Mesendoderm (in vitro differentiated cells): ENCODE data around the gene TUBGCP6.

Experiments
- DNase-seq: peaks from one replicate; pipeline ENCODE4 v3.0.0; 2013
- H2AK5ac ChIP-seq: 2 replicates; pipeline ENCODE4 v1.6.1; 2013; ENCODE audit warnings: low read length, inconsistent platforms
- H2BK120ac ChIP-seq: 2 replicates; pipeline ENCODE4 v1.6.1; 2013; ENCODE audit warnings: low read depth, mild to moderate bottlenecking, low read length, moderate library complexity, mixed read lengths
- H2BK15ac ChIP-seq: replicated peaks from 2 replicates; pipeline ENCODE4 v1.6.1; 2013; ENCODE audit warnings: low read depth, mild to moderate bottlenecking, moderate library complexity
- H2BK5ac ChIP-seq: 2 replicates; pipeline ENCODE4 v1.6.1; 2013; ENCODE audit warnings: low read length, inconsistent platforms
- H3K18ac ChIP-seq: 2 replicates; pipeline ENCODE4 v1.6.1; 2013; ENCODE audit warnings: mild to moderate bottlenecking, low read length, mixed read lengths
- H3K23ac ChIP-seq: one replicate; pipeline ENCODE4 v1.6.1; 2013; ENCODE audit warnings: low read length
- H3K27ac ChIP-seq: 2 replicates; pipeline ENCODE4 v1.5.1; 2013; ENCODE audit warnings: low read depth, mild to moderate bottlenecking, inconsistent platforms, low read length, moderate library complexity
- H3K27me3 ChIP-seq: 2 replicates; pipeline ENCODE4 v1.6.1; 2013; ENCODE audit warnings: low read length, control low read depth, mild to moderate bottlenecking, inconsistent platforms; ENCODE audit not compliant: insufficient read depth, poor library complexity
- H3K36me3 ChIP-seq: 2 replicates; pipeline ENCODE4 v1.6.1; 2013; ENCODE audit warnings: low read length, inconsistent platforms; ENCODE audit not compliant: control insufficient read depth, insufficient read depth
- H3K4ac ChIP-seq: one replicate; pipeline ENCODE4 v1.6.1; 2013; ENCODE audit warnings: low read depth, mild to moderate bottlenecking, low read length, moderate library complexity
- H3K4me1 ChIP-seq: 2 replicates; pipeline ENCODE4 v1.6.1; 2013; ENCODE audit warnings: low read depth, low read length, inconsistent platforms; ENCODE audit not compliant: control insufficient read depth
- H3K4me2 ChIP-seq: 2 replicates; pipeline ENCODE4 v1.6.1; 2013; ENCODE audit warnings: low read length
- H3K4me3 ChIP-seq: 2 replicates; pipeline ENCODE4 v1.5.1; 2013; ENCODE audit warnings: mild to moderate bottlenecking, low read length
- H3K56ac ChIP-seq: one replicate; pipeline ENCODE4 v1.6.1; 2013; ENCODE audit warnings: low read length
- H3K79me1 ChIP-seq: 2 replicates; pipeline ENCODE4 v1.6.1; 2013; ENCODE audit warnings: low read length, inconsistent platforms
- H3K79me2 ChIP-seq: 2 replicates; pipeline ENCODE4 v1.6.1; 2013; ENCODE audit warnings: mild to moderate bottlenecking, low read length; ENCODE audit not compliant: control insufficient read depth, insufficient read depth
- H3K9ac ChIP-seq: 2 replicates; pipeline ENCODE4 v1.6.1; 2013; ENCODE audit warnings: low read length, inconsistent platforms
- H4K5ac ChIP-seq: one replicate; pipeline ENCODE4 v1.6.1; 2013; ENCODE audit warnings: low read length
- H4K8ac ChIP-seq: one replicate; pipeline ENCODE4 v1.6.1; 2013; ENCODE audit warnings: low read depth, mild to moderate bottlenecking, control low read depth, low read length, moderate library complexity
- WGBS: extraction: QIAGEN DNeasy Blood & Tissue Kit; methylation state at CpG from one replicate; pipeline ENCODE4 v1.1.7; 2013; ENCODE audit warnings: low lambda C conversion rate, missing lambda C conversion rate; ENCODE audit not compliant: insufficient coverage; ENCODE audit errors: extremely low coverage; 5-methylcytosine and 5-hydroxymethylcytosine counted together

Gene TUBGCP6

DNA sequence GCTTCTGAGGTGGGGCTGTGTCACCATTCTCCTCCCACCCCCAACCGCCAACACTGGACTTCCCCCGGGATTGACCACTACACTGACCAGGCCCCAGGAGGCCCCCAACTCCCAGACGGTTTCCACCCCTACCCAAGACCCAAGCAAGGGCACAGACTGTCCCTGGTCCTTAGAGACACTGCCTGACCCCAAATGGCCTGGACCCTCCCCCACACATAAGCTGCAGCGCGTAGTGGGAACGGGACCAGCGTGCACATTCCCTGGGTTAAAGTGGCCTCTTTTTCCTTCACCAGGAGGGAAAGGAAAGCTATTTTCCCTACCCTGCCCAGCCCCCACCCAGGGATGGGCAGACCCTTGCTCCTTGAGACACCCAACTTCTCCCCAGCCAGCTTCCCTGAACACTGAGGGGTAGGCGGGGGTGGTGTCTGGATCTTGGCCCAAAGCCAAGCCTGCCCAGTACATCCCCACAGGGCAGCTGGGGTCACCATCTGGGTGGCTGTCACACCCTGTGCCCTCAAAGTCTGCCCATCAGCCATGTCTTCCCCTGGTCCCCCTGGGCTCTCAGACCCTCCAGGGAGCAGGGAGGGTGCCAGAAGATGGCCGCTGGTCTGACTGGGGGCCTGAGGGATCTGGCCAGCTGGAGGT, 18.3 kb upstream of the TUBGCP6 start:
- DNase-seq = no peak
- H3K27me3 ChIP-seq = no peaks in the 10 kb centered on the region
- no peaks in the 10 kb centered on the region for H3K79me2 ChIP-seq
- H3K9ac ChIP-seq = no peak overlapping the region
- WGBS = no CpG with 5 or more reads among the region's 9 CpGs
- H3K18ac ChIP-seq = no peak overlapping the region
- no peak overlapping the region for H3K4ac ChIP-seq
- H3K36me3 ChIP-seq = no peaks in the 10 kb centered on the region
- H3K23ac ChIP-seq = no peak overlapping the region
- H2AK5ac ChIP-seq = no peak overlapping the region
- H3K79me1 ChIP-seq = no peaks in the 10 kb centered on the region
- H2BK120ac ChIP-seq = no peak overlapping the region
- H3K4me3 ChIP-seq = no peak overlapping the region
- H3K56ac ChIP-seq = no peak overlapping the region
- H3K4me1 ChIP-seq = no peaks in the 10 kb centered on the region
- no peak overlapping the region for H3K4me2 ChIP-seq
- no peak overlapping the region for H4K5ac ChIP-seq
- H3K27ac ChIP-seq = no peak overlapping the region
- H4K8ac ChIP-seq = no peak overlapping the region
- no peak overlapping the region for H2BK15ac ChIP-seq
- H2BK5ac ChIP-seq = no peak overlapping the region

DNA sequence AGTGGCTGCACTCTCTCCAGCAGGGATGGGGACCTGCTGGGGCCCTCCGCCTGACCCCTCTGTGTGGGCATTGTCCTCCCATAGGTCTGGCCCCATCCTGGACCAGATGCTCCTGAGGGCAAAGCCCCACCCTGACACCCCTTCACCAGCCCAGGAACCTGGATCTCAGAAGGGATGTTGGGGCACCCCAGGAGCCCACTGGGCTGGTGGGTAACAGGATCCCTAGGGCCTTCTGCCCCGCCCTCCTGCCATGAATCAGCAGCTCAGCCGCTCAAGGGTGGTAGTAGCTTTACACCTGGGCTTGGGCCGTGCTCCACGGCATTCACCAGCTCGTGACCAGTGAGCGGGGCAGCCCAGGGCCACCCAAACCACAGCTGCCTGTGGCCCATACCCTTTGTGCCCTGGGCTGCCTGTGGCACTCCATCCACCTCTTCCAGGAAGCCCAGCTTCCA, 17.7 kb upstream of the TUBGCP6 start:
- H4K8ac ChIP-seq = no peak overlapping the region
- no CpG with 5 or more reads among the region's 7 CpGs for WGBS
- H2AK5ac ChIP-seq = no peak overlapping the region
- no peak overlapping the region for H3K9ac ChIP-seq
- H3K79me1 ChIP-seq = no peaks in the 10 kb centered on the region
- no peak overlapping the region for H3K4me2 ChIP-seq
- no peak overlapping the region for H2BK120ac ChIP-seq
- no peak overlapping the region for H3K23ac ChIP-seq
- H4K5ac ChIP-seq = no peak overlapping the region
- H3K27me3 ChIP-seq = no peaks in the 10 kb centered on the region
- no peak for DNase-seq
- H3K18ac ChIP-seq = no peak overlapping the region
- no peaks in the 10 kb centered on the region for H3K36me3 ChIP-seq
- no peak overlapping the region for H3K27ac ChIP-seq
- H3K4me3 ChIP-seq = no peak overlapping the region
- H3K4ac ChIP-seq = no peak overlapping the region
- no peak overlapping the region for H2BK15ac ChIP-seq
- H3K4me1 ChIP-seq = no peaks in the 10 kb centered on the region
- no peak overlapping the region for H3K56ac ChIP-seq
- no peaks in the 10 kb centered on the region for H3K79me2 ChIP-seq
- no peak overlapping the region for H2BK5ac ChIP-seq

DNA sequence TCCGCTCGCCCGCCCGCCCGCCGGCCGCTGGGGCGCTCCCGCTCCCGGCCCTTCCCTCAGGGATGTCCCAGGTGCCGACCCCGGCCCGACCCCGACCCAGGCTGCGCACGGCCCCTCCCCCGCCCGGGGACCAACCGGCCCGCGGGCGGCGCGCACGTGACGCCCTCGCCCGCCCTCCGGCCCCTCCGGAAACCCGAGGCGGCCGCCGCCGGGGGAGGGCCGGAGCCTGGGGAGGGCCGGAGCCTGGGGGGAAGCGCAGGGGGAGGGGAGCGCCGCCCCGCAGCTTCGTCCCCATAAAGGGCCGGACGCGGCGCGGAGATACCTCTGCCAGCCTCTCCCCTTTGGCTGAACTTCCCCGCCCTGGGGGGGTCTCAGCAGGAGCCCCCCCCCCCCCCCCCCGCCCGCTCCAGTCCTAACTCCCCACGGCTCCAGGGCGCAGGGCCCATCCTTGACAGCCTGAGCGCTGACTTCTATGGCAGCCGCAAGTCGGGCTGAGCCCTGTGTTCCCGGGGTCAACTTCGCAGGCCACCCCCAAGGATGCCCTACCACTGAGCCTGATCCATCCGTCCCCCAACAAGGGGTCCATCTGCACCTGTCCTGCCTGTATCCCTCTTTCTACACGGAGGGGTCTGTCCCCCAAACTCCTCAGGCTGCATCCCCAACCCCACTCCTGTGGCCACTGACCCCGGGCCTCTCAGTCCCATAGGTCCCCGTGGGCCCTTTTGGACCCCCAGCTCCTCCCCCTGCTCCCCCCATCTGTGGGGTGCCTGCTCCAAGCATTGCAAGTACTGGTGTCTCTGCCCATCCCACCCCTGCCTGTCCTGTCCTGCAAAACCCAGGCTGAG, 17.0 kb upstream of the TUBGCP6 start, which contains the start of gene MAPK12:
TSS of gene MAPK12 (minus strand) at position 69 of the 845 bp plus-strand sequence. CDS start 174 bp downstream, outside the sequence.
- Histone ChIP-seq H3K79me2 (no peaks in the 10 kb centered on the region), H3K79me1 (no peaks in the 10 kb centered on the region), H3K4me3 (peak within 1 kb of the TSS; percentile 55), H2BK5ac (no peak within 1 kb of the TSS), H3K56ac (peak within 1 kb of the TSS; percentile 93), H3K4me2 (peak within 1 kb of the TSS; percentile 62), H3K9ac (peak within 1 kb of the TSS; percentile 82), H3K27me3 (no peaks in the 10 kb centered on the region), H3K23ac (no peak within 1 kb of the TSS), H2BK15ac (no peak within 1 kb of the TSS), H2AK5ac (no peak within 1 kb of the TSS), H2BK120ac (no peak within 1 kb of the TSS), H3K18ac (peak within 1 kb of the TSS; percentile 9), H3K4me1 (no peaks in the 10 kb centered on the region), H4K5ac (no peak within 1 kb of the TSS), H3K27ac (no peak within 1 kb of the TSS), H3K4ac (no peak within 1 kb of the TSS), H4K8ac (no peak within 1 kb of the TSS), H3K36me3 (no peaks in the 10 kb centered on the region)
- DNase-seq = no peak
- no CpG with 5 or more reads among the region's 61 CpGs for WGBS

DNA sequence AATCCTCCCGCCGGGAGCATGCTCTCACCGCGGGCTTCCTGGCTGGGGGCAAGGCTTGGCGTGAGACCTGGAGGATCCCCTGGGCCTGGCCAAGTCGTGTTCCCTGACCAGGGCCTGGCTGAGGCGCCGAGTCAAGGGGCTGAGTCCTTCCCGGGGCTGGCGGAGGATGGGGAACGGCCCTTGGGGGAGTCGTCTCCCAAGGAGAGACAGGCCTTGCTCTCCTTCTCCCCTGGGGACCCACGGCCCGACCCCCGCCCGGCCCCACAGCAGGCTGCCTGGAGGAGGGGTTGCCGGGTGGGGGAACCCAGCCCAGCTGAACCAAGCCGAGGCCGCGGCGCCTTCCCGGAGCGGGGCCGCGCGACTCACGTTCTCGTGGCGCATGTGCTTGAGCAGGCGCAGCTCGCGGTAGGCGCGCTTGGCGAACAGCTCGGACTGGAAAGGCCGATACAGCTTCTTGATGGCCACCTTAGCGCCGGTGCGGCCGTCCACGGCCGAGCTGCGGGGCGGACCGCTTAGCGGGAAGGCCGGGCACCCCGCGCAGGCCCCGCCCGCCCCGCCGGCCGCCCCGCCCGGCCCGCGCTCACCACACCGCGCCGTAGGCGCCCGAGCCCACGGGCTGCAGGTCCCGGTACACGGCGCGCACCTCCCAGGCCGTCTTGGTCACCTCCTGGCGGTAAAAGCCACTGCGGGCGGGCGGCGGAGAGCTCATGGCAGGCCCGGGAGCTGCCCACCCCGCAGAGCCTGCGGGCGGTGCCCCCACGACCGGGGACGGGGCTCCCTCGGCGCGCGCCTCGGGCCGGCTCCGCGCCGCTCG, 16.2 kb upstream of the TUBGCP6 start:
- Histone ChIP-seq H3K4me1 (no peaks in the 10 kb centered on the region), H3K27ac (no peak overlapping the region), H2BK120ac (no peak overlapping the region), H3K9ac (peak overlapping the region; percentile 82), H3K56ac (peak overlapping the region; percentile 93), H3K18ac (peak overlapping the region; percentile 9), H4K8ac (no peak overlapping the region), H3K4ac (no peak overlapping the region), H2BK5ac (no peak overlapping the region), H3K27me3 (no peaks in the 10 kb centered on the region), H3K79me2 (no peaks in the 10 kb centered on the region), H3K4me2 (peak overlapping the region; percentile 62), H3K79me1 (no peaks in the 10 kb centered on the region), H2AK5ac (no peak overlapping the region), H3K4me3 (peak overlapping the region; percentile 55), H3K23ac (no peak overlapping the region), H4K5ac (no peak overlapping the region), H2BK15ac (no peak overlapping the region), H3K36me3 (no peaks in the 10 kb centered on the region)
- no CpG with 5 or more reads among the region's 92 CpGs for WGBS
- DNase-seq = no peak

DNA sequence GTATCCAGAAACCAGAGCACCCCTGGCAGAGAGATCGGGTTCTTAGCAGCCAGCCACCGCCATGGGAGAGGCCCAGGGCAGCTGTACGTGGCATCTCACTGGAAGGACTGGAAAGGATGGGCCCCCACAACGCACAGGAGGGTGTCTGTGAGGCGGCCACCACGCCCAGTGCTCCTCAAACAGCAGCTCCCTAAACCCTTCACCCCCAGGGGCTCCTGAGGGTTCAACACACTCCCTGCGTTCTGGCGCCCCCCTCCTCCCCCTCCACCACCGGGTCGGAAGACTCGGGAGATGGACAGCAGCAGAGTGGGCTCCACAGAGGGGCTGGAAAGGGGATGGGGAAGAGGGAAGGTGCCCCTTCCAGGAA, 15.6 kb upstream of the TUBGCP6 start:
- no CpG with 5 or more reads among the region's 11 CpGs for WGBS
- H3K27ac ChIP-seq = no peak overlapping the region

More for the DNA sequence above, 15.6 kb upstream of the TUBGCP6 start:
- Histone ChIP-seq H2AK5ac (peak overlapping the region; percentile 45), H3K9ac (peak overlapping the region; percentile 82), H3K27me3 (no peaks in the 10 kb centered on the region), H2BK5ac (no peak overlapping the region), H3K4me1 (no peaks in the 10 kb centered on the region), H3K79me1 (no peaks in the 10 kb centered on the region), H3K4ac (no peak overlapping the region), H3K4me2 (peak overlapping the region; percentile 62), H4K5ac (no peak overlapping the region), H3K4me3 (no peak overlapping the region), H2BK15ac (no peak overlapping the region), H2BK120ac (no peak overlapping the region), H3K79me2 (no peaks in the 10 kb centered on the region), H3K36me3 (no peaks in the 10 kb centered on the region), H4K8ac (no peak overlapping the region), H3K56ac (peak overlapping the region; percentile 93), H3K18ac (no peak overlapping the region), H3K23ac (no peak overlapping the region)
- no peak for DNase-seq
